ENCODE data around the gene RNF113B.

- TF ChIP-seq CTCF (IDR thresholded peaks at IDR 0.05) = no peak
- no peak for TF ChIP-seq EZH2 (IDR thresholded peaks at IDR 0.05; ENCODE audit: borderline replicate concordance, insufficient read depth, low read depth, low read length, poor library complexity, severe bottlenecking)
Measured at GRCh38 chr13:98219685-98220084, 42.6 kb upstream of the RNF113B start.

All from B cell (primary cell).